ENCODE measurements around the gene OR10H1.
"Not testable (repeated sequence)": the region's sequence is repeated elsewhere in the genome, so short reads cannot be mapped to it uniquely, and the experiment has no call there.

Gene OR10H1

GRCh38 chr19:15774159-15774558, 41.3 kb downstream of the OR10H1 start:
- not testable (repeated sequence) for DNase-seq (ENCODE audit: low read depth)

GRCh38 chr19:15769586-15769985, 45.9 kb downstream of the OR10H1 start:
- no peak for DNase-seq (ENCODE audit: low read depth)

- DNase-seq (ENCODE audit: low read depth): no peak
Observed at GRCh38 chr19:15759962-15760565, 55.4 kb downstream of the OR10H1 start.

GRCh38 chr19:15758379-15758778, 57.1 kb downstream of the OR10H1 start:
- DNase-seq (ENCODE audit: low read depth): no peak
